Muscle of arm (tissue), 12 donors: Measurements from ENCODE around the gene PKP2. TPM values are rescaled to one million over a fixed set of nuclear protein-coding genes. Genes with fewer than 3 reads are reported as not detected.
"Not testable (repeated sequence)": the region's sequence is repeated elsewhere in the genome, so short reads cannot be mapped to it uniquely, and the experiment has no call there.

Experiments used
- DNase-seq: peaks from one replicate; pipeline ENCODE4 v3.0.0-alpha.2; 2013
- polyA plus RNA-seq, 12 donors: library from polyadenylated mRNA; unstranded; fragments of 120-200 nt; gene quantifications; one replicate each; pipeline ENCODE4 v1.2.1, GENCODE V29; 2013; ENCODE audit not compliant: insufficient read length in 12 of 12

Gene PKP2
- polyA plus RNA-seq, 12 donors, result 5.6 to 15.2 (median 9.2) TPM; not detected in 1

- DNase-seq, result no peak
Observed at GRCh38 chr12:32868885-32869284, 27.7 kb downstream of the PKP2 start.

- DNase-seq, result no peak
Observed at GRCh38 chr12:32864731-32865130, 31.8 kb downstream of the PKP2 start.

DNA sequence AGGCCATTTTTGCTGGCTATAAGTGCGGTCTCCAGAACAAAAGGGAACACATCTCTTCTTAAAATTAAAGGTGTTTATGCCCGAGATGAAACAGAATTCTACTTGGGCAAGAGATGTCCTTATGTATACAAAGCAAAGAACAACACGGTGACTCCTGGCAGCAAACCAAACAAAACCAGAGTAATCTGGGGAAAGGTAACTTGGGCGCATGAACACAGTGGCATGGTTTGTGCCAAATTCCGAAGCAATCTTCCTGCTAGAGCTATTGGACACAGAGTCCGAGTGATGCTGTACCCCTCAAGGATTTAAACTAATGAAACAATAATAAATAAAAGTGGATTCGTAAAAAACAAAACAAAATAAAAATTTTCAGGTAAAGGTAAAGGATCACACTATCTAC is 33.4 kb downstream of the PKP2 start:
- DNase-seq, result no peak

GRCh38 chr12:32861658-32862057 is 34.9 kb downstream of the PKP2 start:
- not testable (repeated sequence) for DNase-seq

GRCh38 chr12:32860192-32860591 is 36.4 kb downstream of the PKP2 start:
- DNase-seq, result no peak

- no peak for DNase-seq
Observed at GRCh38 chr12:32859389-32859788, 37.2 kb downstream of the PKP2 start.

- DNase-seq, result no peak
Observed at GRCh38 chr12:32854716-32855115, 41.9 kb downstream of the PKP2 start.

DNA sequence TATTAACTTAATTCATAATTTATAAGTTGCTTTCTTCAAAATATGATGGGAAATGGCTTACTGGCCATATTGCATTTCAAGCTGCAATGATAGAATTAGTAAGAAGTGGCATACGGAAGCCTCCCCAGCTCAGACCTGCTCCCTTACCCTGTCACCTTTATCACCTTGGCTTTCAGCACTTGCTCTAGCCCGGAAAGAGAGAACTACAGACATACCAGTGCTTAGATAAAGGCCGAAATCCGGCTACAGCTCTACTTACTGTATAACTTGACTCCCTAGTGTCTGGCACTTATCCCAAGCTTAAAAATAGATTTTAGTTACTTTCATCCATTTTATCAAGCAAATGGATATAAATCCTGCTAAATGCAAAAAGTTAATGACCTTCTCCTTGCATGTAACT is 42.5 kb downstream of the PKP2 start:
- no peak for DNase-seq

DNA sequence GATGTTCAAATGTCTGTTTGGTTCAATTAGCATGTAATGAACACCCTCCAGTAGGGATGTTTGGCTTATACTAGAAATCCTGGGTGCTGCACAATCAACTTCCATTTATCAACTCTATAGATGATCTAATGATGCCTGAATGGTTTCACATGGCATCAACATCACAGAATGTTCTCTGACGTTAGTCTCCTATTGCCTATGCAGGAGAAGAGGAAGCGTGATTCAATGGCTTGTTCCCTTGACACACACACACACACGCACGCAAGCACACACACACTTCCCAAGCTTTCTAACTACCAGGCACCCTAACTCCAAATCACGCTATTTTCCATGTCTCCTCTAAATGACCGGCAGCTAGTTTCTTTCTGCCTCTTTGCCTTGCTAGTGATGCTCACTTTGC is 49.3 kb downstream of the PKP2 start:
- DNase-seq, result no peak

DNA sequence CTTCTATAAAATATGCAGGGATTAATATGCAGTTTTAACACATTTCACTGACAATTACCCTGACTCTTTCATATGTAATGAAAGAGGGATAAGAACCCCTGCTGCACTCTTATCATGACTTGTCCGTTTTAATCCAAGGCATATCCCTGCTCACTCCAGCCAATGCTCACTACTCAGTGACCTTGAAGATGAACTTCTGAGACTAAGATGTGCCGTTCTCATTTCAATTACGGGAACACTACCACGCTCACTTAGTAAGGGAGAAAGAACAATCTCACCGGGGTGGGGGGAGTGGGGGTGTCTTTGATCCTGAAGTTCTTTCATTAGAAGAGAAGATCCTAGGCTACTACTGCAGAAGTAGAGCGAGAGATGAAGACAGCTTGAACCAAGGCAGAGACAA is 50.5 kb downstream of the PKP2 start:
- no peak for DNase-seq

GRCh38 chr12:32843528-32844095 is 53.0 kb downstream of the PKP2 start:
- peak; percentile 13 for DNase-seq

GRCh38 chr12:32841061-32841460 is 55.5 kb downstream of the PKP2 start:
- DNase-seq, result no peak

DNA sequence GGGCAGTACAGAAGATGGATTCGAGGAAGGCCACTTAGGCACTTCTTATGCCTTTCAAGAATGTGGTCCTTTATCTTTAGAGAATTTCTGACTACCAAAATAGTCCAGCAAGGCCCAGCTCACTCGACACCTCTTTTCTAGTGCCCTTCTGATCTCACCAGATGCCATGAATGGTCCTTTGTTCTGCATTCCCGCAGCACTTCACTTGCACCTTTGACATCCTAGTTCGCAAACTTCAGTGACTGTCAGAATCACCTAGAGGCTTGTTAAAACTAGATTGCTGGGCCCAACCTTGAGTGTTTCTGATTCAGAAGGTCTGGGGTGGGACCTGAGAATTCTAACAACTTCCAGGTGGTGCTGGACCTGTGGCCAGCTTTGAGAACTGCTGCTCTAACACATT is 56.7 kb downstream of the PKP2 start:
- DNase-seq, result no peak

DNA sequence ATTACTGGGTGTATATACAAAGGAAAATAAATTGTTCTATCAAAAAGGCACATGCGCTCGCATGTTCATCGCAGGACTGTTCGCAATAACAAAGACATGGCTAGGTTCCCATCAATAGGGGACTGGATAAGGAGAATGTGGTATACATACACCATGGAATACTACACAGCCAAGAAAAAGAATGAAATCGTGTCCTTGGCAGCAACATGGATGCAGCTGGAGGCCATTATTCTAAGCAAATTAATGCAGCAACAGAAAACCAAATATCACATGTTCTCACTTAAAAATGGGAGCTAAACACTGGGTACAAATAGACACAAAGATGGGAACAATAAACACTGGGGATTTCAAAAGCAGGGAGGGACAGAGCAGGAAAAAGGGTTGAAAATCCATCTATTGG is 58.6 kb downstream of the PKP2 start:
- DNase-seq, result no peak

DNA sequence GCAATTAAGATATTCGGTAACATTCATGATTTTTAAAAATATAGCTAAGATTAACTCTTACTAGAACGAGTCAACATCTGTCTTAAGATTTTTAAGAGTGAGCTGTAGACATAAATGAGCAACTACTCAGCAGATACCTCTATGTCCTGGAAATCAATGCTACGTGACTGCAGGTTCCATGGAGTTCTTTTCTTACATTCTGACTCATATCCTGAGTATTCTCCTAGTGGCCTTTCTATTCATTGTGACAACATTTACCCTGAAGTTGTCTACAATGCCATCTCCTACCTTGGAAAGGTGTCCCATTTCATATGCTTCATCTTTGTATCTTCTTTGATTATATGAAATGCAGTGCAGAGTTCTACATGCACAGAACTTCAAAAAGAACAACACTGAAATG is 59.9 kb downstream of the PKP2 start:
- no peak for DNase-seq

DNA sequence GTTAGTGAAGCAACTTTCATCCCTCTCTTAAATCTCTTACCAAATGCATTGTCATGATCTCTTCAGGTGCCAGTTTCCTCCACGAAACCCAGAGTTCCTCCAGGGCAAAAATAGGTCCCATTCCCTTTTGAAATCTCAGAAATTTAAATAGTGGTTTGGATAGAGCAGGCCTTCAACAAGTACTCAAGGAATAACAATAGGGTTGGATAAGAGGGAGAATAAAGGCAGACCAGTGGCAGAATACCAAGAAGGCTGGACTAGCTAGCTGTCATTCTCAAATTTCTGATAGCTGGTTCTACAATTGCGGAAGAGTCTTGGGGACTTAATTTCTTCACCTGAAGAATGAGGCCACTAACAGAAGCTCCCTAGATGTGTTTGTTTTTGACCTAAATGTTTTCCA is 62.5 kb downstream of the PKP2 start:
- no peak for DNase-seq

GRCh38 chr12:32828552-32828951 is 68.0 kb downstream of the PKP2 start:
- DNase-seq, result no peak

DNA sequence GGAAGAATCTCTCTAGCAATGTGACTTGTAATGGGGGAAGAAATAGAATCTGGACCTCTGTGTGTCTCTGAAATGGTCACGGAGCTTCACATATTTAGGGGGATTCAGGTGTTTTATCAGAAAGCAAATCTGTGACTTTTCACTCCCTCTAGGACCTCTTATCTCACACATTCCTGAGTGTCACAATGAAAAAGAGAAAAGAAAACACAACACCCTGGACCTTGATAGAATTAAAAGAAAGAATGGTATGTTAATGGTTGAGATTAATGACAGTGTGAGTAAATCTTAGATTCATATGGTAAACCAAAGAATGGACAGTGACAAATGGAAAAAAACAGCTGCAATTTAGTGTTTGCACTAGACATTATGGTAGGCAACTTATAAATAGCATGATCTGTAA is 68.5 kb downstream of the PKP2 start:
- no peak for DNase-seq

- no peak for DNase-seq
Observed at GRCh38 chr12:32826807-32827412, 69.7 kb downstream of the PKP2 start.

DNA sequence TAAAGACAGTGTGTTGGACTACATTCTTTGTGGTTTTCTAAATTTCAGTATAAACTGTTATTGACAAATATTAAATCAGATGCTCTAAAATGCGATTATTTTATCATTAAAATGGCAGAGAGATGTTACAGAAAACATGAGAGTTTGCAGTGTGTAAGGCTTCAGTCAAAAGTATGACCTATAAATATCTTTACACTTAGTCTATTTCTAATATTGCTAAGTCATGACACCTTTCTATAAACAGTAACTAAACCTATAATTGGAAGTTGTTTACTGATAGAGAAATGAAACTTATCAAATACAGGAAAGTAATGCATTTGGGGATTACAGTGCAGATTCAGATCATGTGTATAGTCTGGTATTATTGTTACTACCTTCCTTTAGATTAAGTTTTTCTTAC is 72.0 kb downstream of the PKP2 start:
- DNase-seq, result no peak

- DNase-seq, result no peak
Observed at GRCh38 chr12:32822344-32822743, 74.2 kb downstream of the PKP2 start.

- no peak for DNase-seq
Observed at GRCh38 chr12:32821710-32822109, 74.9 kb downstream of the PKP2 start.

DNA sequence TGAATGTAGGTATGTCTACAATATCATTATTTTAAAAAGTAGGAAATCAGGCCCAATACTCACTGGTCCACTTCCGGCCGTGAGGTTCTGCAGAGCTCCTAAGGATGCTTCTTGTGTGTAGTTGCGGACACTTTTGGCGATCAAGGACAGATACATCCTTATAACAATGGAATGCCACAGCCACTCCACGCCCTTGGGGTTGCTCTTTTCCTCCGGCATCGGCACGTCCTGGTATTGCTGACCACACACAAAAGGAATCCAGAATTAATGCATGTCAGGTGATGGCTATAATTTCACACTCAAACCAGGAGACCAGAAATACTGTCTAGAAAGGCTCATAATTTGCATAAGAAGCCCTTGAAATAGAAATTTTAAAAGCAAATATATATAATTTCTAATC is 75.3 kb downstream of the PKP2 start:
- no peak for DNase-seq

- DNase-seq, result no peak
Observed at GRCh38 chr12:32820376-32820931, 76.1 kb downstream of the PKP2 start.
